Astrocyte of the spinal cord (primary cell): ENCODE data around the gene LAMB4.

Experiments
- DNase-seq: peaks from one replicate; pipeline ENCODE4 v3.0.0; 2011; ENCODE audit warnings: low read depth, low spot score
- H3K4me3 ChIP-seq: 2 replicates; pipeline ENCODE4 v1.5.1; 2011; ENCODE audit warnings: low read depth, mild to moderate bottlenecking, low read length, moderate library complexity
- in situ Hi-C: cut with HindIII; loops from 2 replicates; pipeline ENCODE4 v1.10.0; 2017; ENCODE audit warnings: low sequenced_read_pairs
- TF ChIP-seq, protein P1 (sequence below): IDR thresholded peaks from 2 replicates; pipeline ENCODE4 v1.5.1; 2012; ENCODE audit warnings: low read depth, mild to moderate bottlenecking, low read length, inconsistent platforms

LAMB4 gene

DNA sequence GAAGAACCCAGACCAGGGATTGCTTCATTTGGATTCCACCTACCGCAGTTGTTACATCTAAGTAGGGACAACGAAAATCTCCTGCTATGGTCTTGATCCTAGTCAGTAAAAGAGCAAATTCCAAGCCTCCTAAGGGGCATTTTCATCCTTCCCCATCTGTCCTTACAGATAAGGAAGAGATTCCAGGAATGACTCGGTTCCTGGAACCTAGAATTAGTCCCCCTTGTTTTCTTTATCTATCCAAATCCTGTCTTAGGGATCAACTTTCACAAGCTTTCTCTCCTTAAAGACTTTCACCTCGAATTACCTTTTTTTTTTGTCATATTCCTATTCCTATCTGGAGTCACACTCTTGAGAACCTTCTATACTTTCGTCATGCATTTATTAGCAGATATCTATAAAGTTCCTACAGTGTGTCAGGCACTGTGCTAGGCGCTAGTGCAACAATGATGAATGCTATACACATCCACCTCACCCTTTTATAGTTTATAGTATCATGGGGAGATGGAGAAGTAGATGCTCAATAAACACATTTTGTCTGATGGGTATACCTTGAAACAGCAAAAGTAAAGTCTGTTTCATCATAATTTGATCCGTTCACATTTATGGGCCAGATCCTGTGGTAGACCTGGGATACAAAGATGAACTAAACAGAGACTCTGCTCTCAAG is 39.2 kb downstream of the LAMB4 start:
- in situ Hi-C loops = no loop called here
- TF ChIP-seq, protein P1, sequence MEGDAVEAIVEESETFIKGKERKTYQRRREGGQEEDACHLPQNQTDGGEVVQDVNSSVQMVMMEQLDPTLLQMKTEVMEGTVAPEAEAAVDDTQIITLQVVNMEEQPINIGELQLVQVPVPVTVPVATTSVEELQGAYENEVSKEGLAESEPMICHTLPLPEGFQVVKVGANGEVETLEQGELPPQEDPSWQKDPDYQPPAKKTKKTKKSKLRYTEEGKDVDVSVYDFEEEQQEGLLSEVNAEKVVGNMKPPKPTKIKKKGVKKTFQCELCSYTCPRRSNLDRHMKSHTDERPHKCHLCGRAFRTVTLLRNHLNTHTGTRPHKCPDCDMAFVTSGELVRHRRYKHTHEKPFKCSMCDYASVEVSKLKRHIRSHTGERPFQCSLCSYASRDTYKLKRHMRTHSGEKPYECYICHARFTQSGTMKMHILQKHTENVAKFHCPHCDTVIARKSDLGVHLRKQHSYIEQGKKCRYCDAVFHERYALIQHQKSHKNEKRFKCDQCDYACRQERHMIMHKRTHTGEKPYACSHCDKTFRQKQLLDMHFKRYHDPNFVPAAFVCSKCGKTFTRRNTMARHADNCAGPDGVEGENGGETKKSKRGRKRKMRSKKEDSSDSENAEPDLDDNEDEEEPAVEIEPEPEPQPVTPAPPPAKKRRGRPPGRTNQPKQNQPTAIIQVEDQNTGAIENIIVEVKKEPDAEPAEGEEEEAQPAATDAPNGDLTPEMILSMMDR = no peak
- no peak for DNase-seq
- no peak overlapping the region for H3K4me3 ChIP-seq

DNA sequence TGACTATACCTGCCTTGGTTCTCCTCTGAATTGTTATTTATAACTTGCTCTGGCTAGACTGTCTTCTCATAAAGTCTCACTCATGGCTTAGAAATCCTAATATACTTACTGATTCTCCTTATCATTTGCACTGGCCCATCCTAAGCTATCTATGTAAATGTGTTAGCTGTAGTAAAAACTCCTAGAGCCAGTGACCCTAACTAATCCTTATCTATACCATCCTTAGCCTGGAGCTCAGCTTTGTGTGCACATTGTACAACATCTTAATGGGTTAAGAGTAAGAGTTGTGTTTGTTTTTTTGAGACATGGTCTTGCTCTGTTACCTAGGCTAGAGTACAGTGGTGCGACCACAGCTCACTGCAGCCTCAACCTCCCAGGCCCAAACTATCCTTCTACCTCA is 40.8 kb downstream of the LAMB4 start:
- no peak for DNase-seq
- TF ChIP-seq, protein P1 = no peak
- H3K4me3 ChIP-seq = no peak overlapping the region
- in situ Hi-C loops = no loop called here

DNA sequence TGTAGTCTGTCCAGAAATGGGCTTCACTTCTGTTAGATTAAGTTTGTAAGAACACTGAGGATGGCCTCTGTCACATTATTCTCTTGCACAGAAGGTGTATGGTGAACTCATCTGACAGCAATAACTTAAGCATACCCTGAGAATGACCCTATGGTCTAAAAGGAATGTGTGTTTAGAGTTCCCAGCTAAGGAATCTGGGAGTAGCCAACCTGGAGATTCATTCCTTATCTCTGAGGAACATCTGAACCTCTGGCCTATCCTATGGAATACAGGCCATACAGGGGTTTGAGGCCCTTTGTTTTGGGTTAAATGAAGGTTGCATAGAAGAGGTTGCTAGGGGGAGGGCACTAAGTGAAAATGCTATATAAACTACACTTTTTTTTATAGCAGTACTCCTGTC is 41.4 kb downstream of the LAMB4 start:
- TF ChIP-seq, protein P1 = no peak

DNA sequence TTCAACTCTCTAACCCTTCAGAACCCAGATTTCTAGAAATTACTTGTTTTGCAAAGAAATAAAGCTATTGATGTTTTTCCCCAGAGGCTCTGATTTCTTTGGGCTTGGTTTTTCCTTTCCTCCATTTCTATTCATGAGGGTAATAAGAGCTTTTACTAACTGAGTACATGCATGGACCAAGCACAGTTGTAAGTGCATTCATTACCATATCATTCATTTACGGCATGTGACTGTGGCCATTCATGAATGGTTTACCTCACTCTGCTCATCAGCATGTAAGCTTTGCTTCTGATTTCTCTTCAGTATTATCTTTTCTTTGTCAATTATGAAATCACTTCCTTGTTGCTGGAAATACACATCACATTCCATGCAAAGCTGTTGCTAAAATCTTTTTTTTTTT is 42.4 kb downstream of the LAMB4 start:
- TF ChIP-seq, protein P1 = no peak
- no peak overlapping the region for H3K4me3 ChIP-seq
- in situ Hi-C loops = no loop called here
- DNase-seq = no peak

More for the DNA sequence above, 41.4 kb downstream of the LAMB4 start:
- in situ Hi-C loops = no loop called here
- no peak overlapping the region for H3K4me3 ChIP-seq
- DNase-seq = no peak

DNA sequence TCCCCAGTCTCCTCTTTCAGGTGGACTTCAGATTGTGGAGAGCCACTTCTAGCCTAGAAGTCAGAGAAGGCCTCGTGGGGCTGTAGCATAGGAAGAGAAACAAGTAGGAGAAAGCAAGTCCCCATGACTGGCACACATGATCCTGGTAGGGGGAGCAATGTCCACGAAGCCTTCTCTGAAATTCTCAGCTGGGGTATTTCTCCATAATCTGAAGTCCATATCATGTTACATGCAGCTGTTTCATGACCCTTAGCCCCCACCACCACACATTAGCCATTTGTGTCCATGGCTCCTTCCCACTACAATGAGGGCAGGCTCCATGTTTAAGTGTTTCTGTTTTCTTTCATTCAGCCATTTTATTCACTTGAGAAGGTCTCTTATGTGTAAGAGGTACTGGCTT is 43.2 kb downstream of the LAMB4 start:
- in situ Hi-C loops = no loop called here
- DNase-seq = no peak
- no peak overlapping the region for H3K4me3 ChIP-seq
- TF ChIP-seq, protein P1 = no peak

DNA sequence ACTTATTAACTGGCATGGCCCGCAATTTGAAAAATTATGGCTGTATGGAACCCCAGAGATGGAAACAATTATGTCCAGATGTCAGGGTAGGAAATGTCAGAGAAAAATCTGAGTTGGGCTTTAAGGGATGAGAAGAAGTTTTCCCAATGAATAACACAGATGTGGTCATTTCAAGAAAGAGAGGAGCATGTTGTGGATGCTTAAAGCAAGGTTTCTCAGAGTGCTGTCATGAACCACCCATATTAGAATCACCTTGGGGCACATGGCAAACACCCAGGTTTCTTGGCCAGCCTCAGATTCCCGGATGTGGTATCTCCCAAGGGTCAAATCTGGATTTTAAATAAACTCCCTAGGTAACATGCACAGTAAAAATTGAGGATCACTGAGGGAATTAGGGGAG is 43.6 kb downstream of the LAMB4 start:
- no peak overlapping the region for H3K4me3 ChIP-seq
- TF ChIP-seq, protein P1 = no peak
- in situ Hi-C loops = no loop called here
- no peak for DNase-seq
